ENCODE results near the gene CAV1.

DNA sequence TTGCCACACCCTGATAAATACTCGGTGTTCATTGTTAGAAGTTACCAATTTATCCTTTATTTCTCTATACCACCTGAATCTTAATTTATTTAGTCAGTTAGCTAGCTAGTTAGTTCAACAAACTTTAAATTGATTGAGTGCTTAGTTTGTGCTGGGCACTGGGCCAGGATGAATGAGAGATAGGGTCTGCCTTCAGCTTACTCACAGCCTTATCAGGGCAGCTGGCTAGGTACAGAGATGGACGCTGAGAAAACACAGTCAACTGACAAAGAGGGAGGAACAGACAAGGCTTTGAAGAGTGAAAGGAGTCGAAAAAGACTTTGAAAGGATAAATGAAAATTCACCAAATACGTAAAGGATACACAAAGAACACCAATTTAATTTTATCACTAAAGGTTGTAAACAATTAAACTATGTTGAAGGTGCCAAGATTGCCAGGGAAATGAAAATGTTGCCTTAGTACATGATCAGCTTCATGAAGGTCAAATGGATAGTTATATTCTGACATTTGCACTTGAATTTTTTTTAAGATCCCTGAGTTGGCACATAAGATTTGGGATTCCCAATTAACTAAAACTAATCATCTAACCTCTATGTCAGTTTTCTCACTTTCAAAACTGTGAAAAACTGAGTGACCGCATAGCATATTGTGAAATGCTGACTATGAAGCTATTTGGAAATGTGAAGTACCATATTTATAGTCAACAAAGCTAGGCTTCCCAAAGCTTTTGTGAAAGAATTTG is 23.2 kb upstream of the CAV1 start:
- TF ChIP-seq, protein P1, sequence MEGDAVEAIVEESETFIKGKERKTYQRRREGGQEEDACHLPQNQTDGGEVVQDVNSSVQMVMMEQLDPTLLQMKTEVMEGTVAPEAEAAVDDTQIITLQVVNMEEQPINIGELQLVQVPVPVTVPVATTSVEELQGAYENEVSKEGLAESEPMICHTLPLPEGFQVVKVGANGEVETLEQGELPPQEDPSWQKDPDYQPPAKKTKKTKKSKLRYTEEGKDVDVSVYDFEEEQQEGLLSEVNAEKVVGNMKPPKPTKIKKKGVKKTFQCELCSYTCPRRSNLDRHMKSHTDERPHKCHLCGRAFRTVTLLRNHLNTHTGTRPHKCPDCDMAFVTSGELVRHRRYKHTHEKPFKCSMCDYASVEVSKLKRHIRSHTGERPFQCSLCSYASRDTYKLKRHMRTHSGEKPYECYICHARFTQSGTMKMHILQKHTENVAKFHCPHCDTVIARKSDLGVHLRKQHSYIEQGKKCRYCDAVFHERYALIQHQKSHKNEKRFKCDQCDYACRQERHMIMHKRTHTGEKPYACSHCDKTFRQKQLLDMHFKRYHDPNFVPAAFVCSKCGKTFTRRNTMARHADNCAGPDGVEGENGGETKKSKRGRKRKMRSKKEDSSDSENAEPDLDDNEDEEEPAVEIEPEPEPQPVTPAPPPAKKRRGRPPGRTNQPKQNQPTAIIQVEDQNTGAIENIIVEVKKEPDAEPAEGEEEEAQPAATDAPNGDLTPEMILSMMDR (IDR thresholded peaks at IDR 0.05; ENCODE audit: low read depth, low read length) = no peak
- TF ChIP-seq, protein P2, sequence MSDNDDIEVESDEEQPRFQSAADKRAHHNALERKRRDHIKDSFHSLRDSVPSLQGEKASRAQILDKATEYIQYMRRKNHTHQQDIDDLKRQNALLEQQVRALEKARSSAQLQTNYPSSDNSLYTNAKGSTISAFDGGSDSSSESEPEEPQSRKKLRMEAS (IDR thresholded peaks at IDR 0.05; ENCODE audit: low read depth, low read length) = no peak
